Measurements from ENCODE around the gene PHF8. TPM values are rescaled to one million over a fixed set of nuclear protein-coding genes. Genes with fewer than 3 reads are reported as not detected.

Gene PHF8
- polyA plus RNA-seq, 2 of the 4 experiments (the other 2 are of a cell fraction), result 7.6 to 11.7 TPM

- POLR2A ChIA-PET, result interaction anchor here (0.6 kb wide), 1 partner anchor 124 kb away, joined by 3 read pairs; no protein-coding TSS in a partner anchor
- TF ChIP-seq EHMT2 (IDR thresholded peaks at IDR 0.05; ENCODE audit: low read depth) (no peak), HOXA7 (CRISPR knock-in tag; IDR thresholded peaks at IDR 0.05) (no peak), ELK1 (IDR thresholded peaks at IDR 0.05; ENCODE audit: low read depth, low read length) (no peak), JUNB (IDR thresholded peaks at IDR 0.05) (no peak), RARB (CRISPR knock-in tag; IDR thresholded peaks at IDR 0.05) (no peak), MAX (IDR thresholded peaks at IDR 0.05) (no peak), CHD4 (IDR thresholded peaks at IDR 0.05; ENCODE audit: borderline replicate concordance) (no peak), FOXS1 (CRISPR knock-in tag; IDR thresholded peaks at IDR 0.05) (no peak), HES2 (IDR thresholded peaks at IDR 0.05) (no peak), HOXB5 (CRISPR knock-in tag; IDR thresholded peaks at IDR 0.05) (no peak), ATOH8 (CRISPR knock-in tag; IDR thresholded peaks at IDR 0.05; ENCODE audit: low read depth) (no peak), EHF (CRISPR knock-in tag; IDR thresholded peaks at IDR 0.05) (no peak), FOSB (CRISPR knock-in tag; IDR thresholded peaks at IDR 0.05) (no peak), CEBPB (IDR thresholded peaks at IDR 0.05) (no peak)
- TF ChIP-seq, protein P1, sequence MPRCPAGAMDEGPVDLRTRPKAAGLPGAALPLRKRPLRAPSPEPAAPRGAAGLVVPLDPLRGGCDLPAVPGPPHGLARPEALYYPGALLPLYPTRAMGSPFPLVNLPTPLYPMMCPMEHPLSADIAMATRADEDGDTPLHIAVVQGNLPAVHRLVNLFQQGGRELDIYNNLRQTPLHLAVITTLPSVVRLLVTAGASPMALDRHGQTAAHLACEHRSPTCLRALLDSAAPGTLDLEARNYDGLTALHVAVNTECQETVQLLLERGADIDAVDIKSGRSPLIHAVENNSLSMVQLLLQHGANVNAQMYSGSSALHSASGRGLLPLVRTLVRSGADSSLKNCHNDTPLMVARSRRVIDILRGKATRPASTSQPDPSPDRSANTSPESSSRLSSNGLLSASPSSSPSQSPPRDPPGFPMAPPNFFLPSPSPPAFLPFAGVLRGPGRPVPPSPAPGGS (IDR thresholded peaks at IDR 0.05), result no peak
- TF ChIP-seq, protein P2, sequence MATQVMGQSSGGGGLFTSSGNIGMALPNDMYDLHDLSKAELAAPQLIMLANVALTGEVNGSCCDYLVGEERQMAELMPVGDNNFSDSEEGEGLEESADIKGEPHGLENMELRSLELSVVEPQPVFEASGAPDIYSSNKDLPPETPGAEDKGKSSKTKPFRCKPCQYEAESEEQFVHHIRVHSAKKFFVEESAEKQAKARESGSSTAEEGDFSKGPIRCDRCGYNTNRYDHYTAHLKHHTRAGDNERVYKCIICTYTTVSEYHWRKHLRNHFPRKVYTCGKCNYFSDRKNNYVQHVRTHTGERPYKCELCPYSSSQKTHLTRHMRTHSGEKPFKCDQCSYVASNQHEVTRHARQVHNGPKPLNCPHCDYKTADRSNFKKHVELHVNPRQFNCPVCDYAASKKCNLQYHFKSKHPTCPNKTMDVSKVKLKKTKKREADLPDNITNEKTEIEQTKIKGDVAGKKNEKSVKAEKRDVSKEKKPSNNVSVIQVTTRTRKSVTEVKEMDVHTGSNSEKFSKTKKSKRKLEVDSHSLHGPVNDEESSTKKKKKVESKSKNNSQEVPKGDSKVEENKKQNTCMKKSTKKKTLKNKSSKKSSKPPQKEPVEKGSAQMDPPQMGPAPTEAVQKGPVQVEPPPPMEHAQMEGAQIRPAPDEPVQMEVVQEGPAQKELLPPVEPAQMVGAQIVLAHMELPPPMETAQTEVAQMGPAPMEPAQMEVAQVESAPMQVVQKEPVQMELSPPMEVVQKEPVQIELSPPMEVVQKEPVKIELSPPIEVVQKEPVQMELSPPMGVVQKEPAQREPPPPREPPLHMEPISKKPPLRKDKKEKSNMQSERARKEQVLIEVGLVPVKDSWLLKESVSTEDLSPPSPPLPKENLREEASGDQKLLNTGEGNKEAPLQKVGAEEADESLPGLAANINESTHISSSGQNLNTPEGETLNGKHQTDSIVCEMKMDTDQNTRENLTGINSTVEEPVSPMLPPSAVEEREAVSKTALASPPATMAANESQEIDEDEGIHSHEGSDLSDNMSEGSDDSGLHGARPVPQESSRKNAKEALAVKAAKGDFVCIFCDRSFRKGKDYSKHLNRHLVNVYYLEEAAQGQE (IDR thresholded peaks at IDR 0.05), result no peak
- H3K4me1 ChIP-seq, result no peaks in the 10 kb centered on the region
- DNase-seq (ENCODE audit: low read depth in 1 of 2, low spot score in 1 of 2) (no peak), FAIRE-seq (no peak), ATAC-seq (no peak)
- WGBS (ENCODE audit: missing lambda C conversion rate), result 95% methylated on average over 2 of the region's 2 CpGs
- H3K27ac ChIP-seq, result no peak overlapping the region
- H3K4me3 ChIP-seq, result no peak overlapping the region
- H3K4me2 ChIP-seq, result no peak overlapping the region
- CTCF ChIA-PET, result no interaction called here
- H3K9me3 ChIP-seq, result no peaks in the 10 kb centered on the region
These were observed 46.6 kb upstream of the PHF8 start for GRCh38 chrX:54090880-54091279.

- Histone ChIP-seq H3K9me3 (no peaks in the 10 kb centered on the region), H3K27ac (no peak overlapping the region), H3K4me2 (no peak overlapping the region), H3K4me1 (no peaks in the 10 kb centered on the region), H3K4me3 (no peak overlapping the region)
- no peak for DNase-seq (ENCODE audit: low read depth in 1 of 2, low spot score in 1 of 2)
- ChIA-PET POLR2A (no interaction called here), CTCF (no interaction called here)
- FAIRE-seq, result no peak
- TF ChIP-seq ATOH8 (CRISPR knock-in tag; IDR thresholded peaks at IDR 0.05; ENCODE audit: low read depth), result no peak
- no peak for TF ChIP-seq CBX2 (IDR thresholded peaks at IDR 0.05; ENCODE audit: borderline replicate concordance, low read depth)
- no peak for TF ChIP-seq MAX (IDR thresholded peaks at IDR 0.05)
- TF ChIP-seq MAZ (IDR thresholded peaks at IDR 0.05; ENCODE audit: borderline replicate concordance, low read depth, low read length), result no peak
- TF ChIP-seq FOSB (CRISPR knock-in tag; IDR thresholded peaks at IDR 0.05), result no peak
- TF ChIP-seq ELK1 (IDR thresholded peaks at IDR 0.05; ENCODE audit: low read depth, low read length), result no peak
- no peak for TF ChIP-seq ESRRA (IDR thresholded peaks at IDR 0.05; ENCODE audit: borderline replicate concordance, low read length)
- no peak for TF ChIP-seq SMC3 (IDR thresholded peaks at IDR 0.05)
- no peak for TF ChIP-seq HOXA7 (CRISPR knock-in tag; IDR thresholded peaks at IDR 0.05)
- TF ChIP-seq RCOR1 (IDR thresholded peaks at IDR 0.05; ENCODE audit: low read depth, low read length), result no peak
- TF ChIP-seq MYC (IDR thresholded peaks at IDR 0.05; ENCODE audit: borderline replicate concordance, low read length), result no peak
- ATAC-seq, result no peak
- WGBS (ENCODE audit: missing lambda C conversion rate), result 93% methylated on average over 2 of the region's 2 CpGs
These were observed 44.9 kb upstream of the PHF8 start for GRCh38 chrX:54089191-54089590.

Measured in A549 (cell line).